B cell (primary cell): ENCODE measurements around the gene DGCR6L. TPM values are rescaled to one million over a fixed set of nuclear protein-coding genes. Genes with fewer than 3 reads are reported as not detected.
"Not testable (repeated sequence)": the region's sequence is repeated elsewhere in the genome, so short reads cannot be mapped to it uniquely, and the experiment has no call there.

Source experiments
- ATAC-seq: fragments of 200-7000 bp; cut with Tn5 transposase; one replicate; pipeline ENCODE4 v1.10.0; 2021; ENCODE audit warnings: low read depth, mild to moderate bottlenecking, moderate number of reproducible peaks, moderate library complexity
- CTCF ChIA-PET: fragments of 350-600 bp; sonication (Branson Sonifier 250); formaldehyde crosslinking; loops from one replicate; lab custom pipeline; 2021; ENCODE audit warnings: antibody characterized with exemption, inconsistent platforms; lab: Charles Lee
- POLR2A ChIA-PET: fragments of 350-600 bp; sonication (Branson Sonifier 250); formaldehyde crosslinking; loops from one replicate; lab custom pipeline; 2021; ENCODE audit warnings: antibody characterized with exemption; lab: Charles Lee
- DNase-seq: peaks from one replicate; pipeline ENCODE4 v3.0.0; 2013
- H2AFZ ChIP-seq: 2 replicates; pipeline ENCODE4 v1.6.1; 2012; ENCODE audit warnings: mild to moderate bottlenecking, low read depth, low read length; ENCODE audit not compliant: insufficient read depth, poor library complexity, severe bottlenecking
- H3K27ac ChIP-seq, 2 donors: 1 replicate in 1 of 2; 2 replicates in 1 of 2; pipeline ENCODE4 v1.5.1; 2012 to 2013; ENCODE audit warnings: low read length in 2 of 2, mild to moderate bottlenecking in 2 of 2, moderate library complexity in 1 of 2
- H3K27me3 ChIP-seq, 4 experiments: fragments of 200-600 bp in 1 of 4; sonication (generic) in 1 of 4; replicated peaks in 1 of 4; 1 replicate in 2 of 4; 2 replicates in 2 of 4; pipeline versions ENCODE4 v1.6.1 to v1.7.0; 2013 to 2016; ENCODE audit warnings: low read length in 3 of 4, mild to moderate bottlenecking in 2 of 4, mixed read lengths in 1 of 4, moderate library complexity in 1 of 4; ENCODE audit not compliant: insufficient read depth in 4 of 4, control insufficient read depth in 3 of 4; ENCODE audit errors: control extremely low read depth in 1 of 4
- H3K36me3 ChIP-seq, 2 experiments: replicated peaks in 1 of 2; 1 replicate in 1 of 2; 2 replicates in 1 of 2; pipeline versions ENCODE4 v1.6.1 to v1.7.1; 2013; ENCODE audit warnings: low read length in 1 of 2; ENCODE audit not compliant: insufficient read depth in 2 of 2, control insufficient read depth in 1 of 2; ENCODE audit errors: control extremely low read depth in 1 of 2, extremely low read depth in 1 of 2
- H3K4me1 ChIP-seq, 2 donors: fragments of 200-600 bp in 1 of 2; sonication (generic) in 1 of 2; 1 replicate in 1 of 2; 2 replicates in 1 of 2; pipeline versions ENCODE4 v1.5.1 to v1.6.1; 2013 to 2017; ENCODE audit warnings: low read length in 2 of 2; ENCODE audit not compliant: control insufficient read depth in 2 of 2, insufficient read depth in 2 of 2
- H3K4me2 ChIP-seq: replicated peaks from 2 replicates; pipeline ENCODE3; 2012; ENCODE audit warnings: mild to moderate bottlenecking, low read depth, low read length; ENCODE audit not compliant: poor library complexity, severe bottlenecking
- H3K4me3 ChIP-seq, 5 experiments: fragments of 200-600 bp in 1 of 5; sonication (generic) in 1 of 5; 1 replicate in 3 of 5; 2 replicates in 2 of 5; pipeline versions ENCODE4 v1.5.1 to v1.7.0; 2011 to 2016; ENCODE audit warnings: low read length in 4 of 5, mild to moderate bottlenecking in 4 of 5, low read depth in 2 of 5, control low read depth in 1 of 5, moderate library complexity in 1 of 5; ENCODE audit not compliant: insufficient read depth in 1 of 5; ENCODE audit errors: control extremely low read depth in 1 of 5, extremely low read depth in 1 of 5
- H3K79me2 ChIP-seq: fragments of 200-600 bp; sonication (generic); one replicate; pipeline ENCODE4 v1.6.0; 2016; ENCODE audit warnings: low read length; ENCODE audit not compliant: control insufficient read depth, insufficient read depth
- H3K9ac ChIP-seq: fragments of 200-600 bp; sonication (generic); 2 replicates; pipeline ENCODE4 v1.6.1; 2017; ENCODE audit warnings: mild to moderate bottlenecking, low read length, moderate library complexity
- H3K9me3 ChIP-seq, 3 donors: one replicate each; pipeline versions ENCODE4 v1.6.1 to v1.7.1; 2013; ENCODE audit warnings: low read length in 2 of 3; ENCODE audit not compliant: control insufficient read depth in 2 of 3, insufficient read depth in 1 of 3; ENCODE audit errors: control extremely low read depth in 1 of 3
- H4K20me1 ChIP-seq: 2 replicates; pipeline ENCODE4 v1.6.0; 2012; ENCODE audit warnings: mild to moderate bottlenecking, low read length; ENCODE audit not compliant: insufficient read depth, control insufficient read depth, poor library complexity, severe bottlenecking
- H3K27ac Mint-ChIP-seq: one replicate; pipeline ENCODE4 v1.8.0; 2021; ENCODE audit warnings: mixed read lengths
- H3K27me3 Mint-ChIP-seq: one replicate; pipeline ENCODE4 v1.8.0; 2021; ENCODE audit warnings: mixed read lengths
- H3K4me1 Mint-ChIP-seq: one replicate; pipeline ENCODE4 v1.8.0; 2021; ENCODE audit warnings: mixed read lengths
- H3K4me3 Mint-ChIP-seq: one replicate; pipeline ENCODE4 v1.8.0; 2021; ENCODE audit warnings: mixed read lengths
- H3K9me3 Mint-ChIP-seq: one replicate; pipeline ENCODE4 v1.8.0; 2022; ENCODE audit warnings: mixed read lengths; ENCODE audit not compliant: insufficient read depth
- WGBS: methylation state at CpG from one replicate; pipeline ENCODE4 v1.1.5; 2013; ENCODE audit warnings: missing lambda C conversion rate; ENCODE audit not compliant: insufficient coverage; 5-methylcytosine and 5-hydroxymethylcytosine counted together
- intact Hi-C: fragments of 100-400 bp; cut with micrococcal nuclease; formaldehyde crosslinking; loops from one replicate; pipeline ENCODE4 v1.10.0; 2022
- polyA plus RNA-seq: library from polyadenylated mRNA; depleted of rRNA; stranded (reverse); fragments of >200 nt; gene quantifications from 2 replicates; pipeline ENCODE4 v1.2.3, GENCODE V29; 2012
- total RNA-seq, 2 donors: library from RNA; stranded (reverse); fragments of 120-200 nt in 1 of 2; gene quantifications; 1 replicate in 1 of 2; 2 replicates in 1 of 2; pipeline versions ENCODE4 v1.2.3 to v1.2.4, GENCODE V29; 2013 to 2022

The DGCR6L gene
- total and polyA plus RNA-seq, 2 donors (not counting 1 experiment from before 2014, with no cell fraction given), result 21.2 to 33.4 TPM

GRCh38 chr22:20314741-20315336 is 5.0 kb downstream of the DGCR6L start:
- peaks cover 18% of the 10 kb centered on the region for H3K4me1 Mint-ChIP-seq
- H3K4me3 Mint-ChIP-seq, H3K27me3 Mint-ChIP-seq, H2AFZ ChIP-seq, H3K9me3 Mint-ChIP-seq, H3K4me2 ChIP-seq, H3K9ac ChIP-seq, POLR2A ChIA-PET, H3K27ac ChIP-seq, H3K27me3 ChIP-seq, intact Hi-C loops, ATAC-seq, H3K27ac Mint-ChIP-seq, H3K36me3 ChIP-seq, H3K9me3 ChIP-seq, H3K4me3 ChIP-seq, CTCF ChIA-PET: not testable (repeated sequence)
- Histone ChIP-seq H3K4me1 (peaks cover 6 to 13% of the 10 kb centered on the region in 2 donors), H4K20me1 (peaks cover 12% of the 10 kb centered on the region), H3K79me2 (peaks cover 31% of the 10 kb centered on the region)
- peak; percentile 4 for DNase-seq
- WGBS, result 96% methylated on average over 10 of the region's 12 CpGs

- Histone ChIP-seq H3K79me2 (peaks cover 26% of the 10 kb centered on the region), H3K4me1 (peaks cover 5 to 10% of the 10 kb centered on the region in 2 donors), H4K20me1 (peaks cover 12% of the 10 kb centered on the region)
- DNase-seq, ATAC-seq, H3K4me2 ChIP-seq, H3K27ac Mint-ChIP-seq, H3K9me3 ChIP-seq, intact Hi-C loops, H3K9me3 Mint-ChIP-seq, H3K27me3 Mint-ChIP-seq, H3K4me3 Mint-ChIP-seq, H3K27me3 ChIP-seq, H3K9ac ChIP-seq, CTCF ChIA-PET, H3K27ac ChIP-seq, H3K4me3 ChIP-seq, POLR2A ChIA-PET, H2AFZ ChIP-seq, H3K36me3 ChIP-seq: not testable (repeated sequence)
- H3K4me1 Mint-ChIP-seq, result peaks cover 16% of the 10 kb centered on the region
- no CpG with 5 or more reads among the region's 5 CpGs for WGBS
Measured at GRCh38 chr22:20314206-20314605, 5.7 kb downstream of the DGCR6L start.

DNA sequence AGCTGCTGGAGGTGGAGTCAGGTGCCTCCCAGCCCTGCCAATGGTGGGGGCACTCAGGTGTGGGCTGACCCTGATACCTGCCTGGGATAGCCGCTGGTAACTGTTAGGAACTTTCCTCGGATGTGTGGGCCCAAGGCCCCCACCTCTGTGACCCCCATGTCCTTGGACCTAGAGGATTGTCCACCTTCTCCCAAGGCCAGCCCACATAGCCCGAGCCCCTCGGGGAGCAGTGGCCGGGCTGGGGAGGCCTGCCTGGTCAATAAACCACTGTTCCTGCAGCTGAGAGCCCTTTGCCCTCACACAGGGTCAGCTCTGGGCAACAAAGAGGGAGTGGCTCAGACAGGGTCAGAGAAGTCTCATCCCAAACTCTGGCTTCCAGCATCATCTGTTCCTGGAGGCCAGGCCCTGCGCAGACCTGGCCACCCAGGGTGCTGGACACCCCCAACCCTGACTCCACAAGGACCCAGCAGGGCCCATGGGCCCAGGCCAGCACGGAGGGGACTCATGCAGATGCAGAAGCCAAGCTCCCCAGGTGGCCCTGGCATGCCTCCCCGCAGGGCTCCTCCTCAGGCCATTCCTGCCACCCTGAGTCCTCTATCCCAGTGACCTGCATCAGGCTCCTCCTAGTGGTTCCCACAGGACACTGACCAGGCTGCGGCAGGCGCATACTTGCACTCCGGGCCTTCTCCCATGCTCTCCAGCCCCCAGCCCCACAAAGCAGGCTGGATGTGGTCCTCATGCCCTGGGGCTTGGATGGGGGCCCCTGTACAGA is 6.4 kb downstream of the DGCR6L start:
- H3K4me1 ChIP-seq, H3K27me3 ChIP-seq, POLR2A ChIA-PET, ATAC-seq, H3K36me3 ChIP-seq, H2AFZ ChIP-seq, H3K27ac Mint-ChIP-seq, H3K27me3 Mint-ChIP-seq, CTCF ChIA-PET, H3K4me2 ChIP-seq, H3K4me3 Mint-ChIP-seq, H3K9ac ChIP-seq, H3K9me3 ChIP-seq, H3K4me3 ChIP-seq, H3K9me3 Mint-ChIP-seq, H3K27ac ChIP-seq, intact Hi-C loops: not testable (repeated sequence)
- Histone ChIP-seq H4K20me1 (peaks cover 12% of the 10 kb centered on the region), H3K79me2 (peaks cover 19% of the 10 kb centered on the region)
- 93% methylated on average over 2 of the region's 11 CpGs for WGBS
- peak; percentile 2 for DNase-seq
- peaks cover 13% of the 10 kb centered on the region for H3K4me1 Mint-ChIP-seq
